Retinal pigment epithelial cell (primary cell): ENCODE results near the gene RAMACL.

ENCODE experiments used
- DNase-seq: peaks from one replicate; pipeline ENCODE4 v3.0.0-alpha.2; 2010; ENCODE audit warnings: low read depth
- H3K4me3 ChIP-seq: 2 replicates; pipeline ENCODE4 v1.5.1; 2011; ENCODE audit warnings: mild to moderate bottlenecking, low read length, control low read depth, moderate library complexity
- TF ChIP-seq, protein P1 (sequence below): conservative IDR thresholded peaks from 2 replicates; pipeline ENCODE4 v1.5.1; 2011; ENCODE audit warnings: low read depth, low read length, control low read depth, inconsistent platforms

The RAMACL gene

DNA sequence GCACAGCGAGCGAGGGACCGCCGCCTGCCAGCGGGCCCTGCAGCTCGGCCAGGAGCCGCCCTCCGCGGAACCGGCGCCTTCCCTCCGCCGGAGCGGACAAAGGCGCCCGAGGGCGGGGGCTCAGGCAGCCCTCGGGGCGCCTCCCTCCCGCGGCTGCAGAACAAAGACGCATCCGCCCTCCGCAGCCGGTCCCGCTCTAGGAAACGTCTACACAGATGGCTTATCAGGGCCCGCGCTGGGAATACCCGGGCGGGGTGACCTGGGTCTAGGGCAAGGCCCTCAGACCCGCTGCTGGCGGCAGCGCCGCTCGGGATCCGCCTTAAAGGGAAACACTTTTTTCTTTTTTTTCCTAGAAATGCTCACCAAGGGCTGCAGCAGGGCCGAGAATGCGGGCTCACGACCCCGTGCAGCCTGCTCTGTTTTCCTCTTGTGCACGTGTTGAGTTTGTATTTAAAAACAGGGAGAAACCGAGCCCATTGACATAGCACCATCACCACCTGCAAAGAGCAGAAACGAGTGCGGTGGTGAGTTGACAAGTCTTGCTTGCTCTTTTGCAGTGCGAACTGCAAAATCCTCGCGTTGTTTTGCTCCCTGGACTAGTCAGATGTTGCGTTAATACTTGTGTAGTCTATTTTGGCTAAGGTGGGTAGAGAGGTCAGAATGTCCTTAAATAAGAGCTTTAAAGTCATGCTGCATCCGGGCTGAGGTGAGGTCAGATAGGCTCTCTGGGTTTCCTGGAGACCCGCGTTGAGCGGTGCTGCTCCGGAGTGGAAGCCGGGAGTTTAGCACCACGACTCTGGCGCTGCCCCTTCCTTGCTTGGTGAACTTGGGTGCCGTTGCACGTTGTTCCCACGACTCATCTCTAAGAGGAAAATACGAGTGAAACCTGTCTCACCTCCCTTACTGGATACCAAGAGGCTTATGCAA lies 41.7 kb upstream of the RAMACL start:
- peak overlapping the region; percentile 72 for H3K4me3 ChIP-seq
- no peak for DNase-seq
- TF ChIP-seq, protein P1, sequence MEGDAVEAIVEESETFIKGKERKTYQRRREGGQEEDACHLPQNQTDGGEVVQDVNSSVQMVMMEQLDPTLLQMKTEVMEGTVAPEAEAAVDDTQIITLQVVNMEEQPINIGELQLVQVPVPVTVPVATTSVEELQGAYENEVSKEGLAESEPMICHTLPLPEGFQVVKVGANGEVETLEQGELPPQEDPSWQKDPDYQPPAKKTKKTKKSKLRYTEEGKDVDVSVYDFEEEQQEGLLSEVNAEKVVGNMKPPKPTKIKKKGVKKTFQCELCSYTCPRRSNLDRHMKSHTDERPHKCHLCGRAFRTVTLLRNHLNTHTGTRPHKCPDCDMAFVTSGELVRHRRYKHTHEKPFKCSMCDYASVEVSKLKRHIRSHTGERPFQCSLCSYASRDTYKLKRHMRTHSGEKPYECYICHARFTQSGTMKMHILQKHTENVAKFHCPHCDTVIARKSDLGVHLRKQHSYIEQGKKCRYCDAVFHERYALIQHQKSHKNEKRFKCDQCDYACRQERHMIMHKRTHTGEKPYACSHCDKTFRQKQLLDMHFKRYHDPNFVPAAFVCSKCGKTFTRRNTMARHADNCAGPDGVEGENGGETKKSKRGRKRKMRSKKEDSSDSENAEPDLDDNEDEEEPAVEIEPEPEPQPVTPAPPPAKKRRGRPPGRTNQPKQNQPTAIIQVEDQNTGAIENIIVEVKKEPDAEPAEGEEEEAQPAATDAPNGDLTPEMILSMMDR = no peak

GRCh38 chr6:166627033-166627874 lies 40.8 kb upstream of the RAMACL start, which contains the start of gene RPS6KA2:
Gene RPS6KA2, minus strand, starts transcription at chr6:166627251. Its CDS starts 232 bp downstream, at chr6:166627019.
- H3K4me3 ChIP-seq = peak within 1 kb of the TSS; percentile 72
- TF ChIP-seq, protein P1 = no peak
- DNase-seq = peak; percentile 98

DNA sequence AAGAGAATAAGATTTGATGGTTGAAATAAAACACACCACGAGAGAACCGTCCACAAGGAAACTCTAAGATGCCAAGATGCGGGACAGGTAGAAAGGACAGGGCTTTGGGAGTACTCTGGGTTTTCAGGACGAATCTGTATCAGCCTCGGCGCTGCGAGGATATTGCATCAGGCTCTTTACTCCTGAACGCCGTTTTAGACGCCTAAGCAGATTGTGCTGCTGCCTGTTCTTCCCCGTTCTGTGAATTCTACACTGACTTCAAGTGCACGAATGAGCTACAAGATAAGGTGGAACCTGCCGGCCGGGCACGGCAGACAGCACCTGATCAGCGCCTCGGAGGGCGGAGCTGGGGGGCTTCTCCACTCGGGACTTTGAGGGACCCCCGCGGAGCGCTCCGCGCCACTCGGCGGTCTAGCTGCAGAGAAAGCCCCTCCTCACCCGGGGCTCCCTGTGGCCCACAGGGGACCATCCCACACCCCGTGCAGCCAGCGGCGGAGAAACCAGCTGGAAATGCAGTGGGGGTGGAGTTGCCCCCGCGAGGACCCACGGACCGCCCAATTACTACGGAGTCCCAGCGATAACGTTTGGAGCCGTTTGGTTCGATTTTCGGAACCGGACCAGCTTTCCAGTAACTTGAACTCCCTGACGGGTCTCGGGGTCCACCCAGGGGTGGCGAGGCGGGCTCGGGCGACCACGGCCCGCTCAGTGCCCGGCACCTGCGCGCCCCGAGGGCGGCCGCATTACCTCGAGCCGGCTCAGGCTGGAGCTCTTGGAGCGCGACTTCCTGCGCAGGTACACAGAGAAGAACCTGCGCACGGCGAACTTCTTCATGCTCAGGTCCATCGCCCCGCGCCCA lies 39.9 kb upstream of the RAMACL start:
- H3K4me3 ChIP-seq = peak overlapping the region; percentile 68
- DNase-seq = no peak
- TF ChIP-seq, protein P1 = no peak

DNA sequence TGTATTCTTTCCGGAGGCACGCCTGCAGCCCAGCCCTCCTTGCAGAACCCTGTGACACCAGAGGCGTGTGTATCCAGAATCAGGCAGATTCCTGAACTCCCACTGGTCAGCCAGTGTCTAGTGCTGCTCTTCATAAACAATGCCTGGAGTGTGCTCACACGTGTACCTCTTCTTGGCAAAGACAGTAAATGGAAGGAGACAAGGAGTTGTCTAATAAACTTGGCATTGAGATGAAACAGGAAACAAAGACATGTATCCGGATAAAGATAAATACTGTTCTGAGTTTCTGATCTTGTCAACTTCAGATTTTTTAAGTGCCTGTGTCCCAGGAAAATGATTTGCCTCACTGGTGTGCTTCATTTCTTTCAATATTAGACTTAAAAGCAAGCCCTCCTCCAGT lies 38.9 kb upstream of the RAMACL start:
- H3K4me3 ChIP-seq = peak overlapping the region; percentile 68
- no peak for DNase-seq
- TF ChIP-seq, protein P1 = no peak

DNA sequence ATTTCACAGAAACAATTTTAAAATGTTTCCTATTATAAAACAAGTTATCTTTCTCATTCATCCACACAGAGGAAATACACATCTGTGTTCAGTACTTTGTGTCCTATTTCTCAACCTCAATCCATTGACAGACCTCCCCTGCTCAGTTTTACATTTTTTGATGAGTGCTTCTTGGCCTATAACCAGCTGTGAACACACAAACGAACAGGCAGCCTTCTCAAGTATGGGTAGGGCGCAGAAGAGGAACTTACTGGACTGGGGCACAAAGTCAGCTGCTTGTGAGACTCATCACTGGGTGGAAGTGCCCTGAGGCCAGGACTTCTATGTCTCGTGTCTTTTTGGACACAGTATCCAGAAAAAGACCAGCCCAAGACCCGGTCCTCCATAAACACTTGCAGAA lies 37.8 kb upstream of the RAMACL start:
- no peak for DNase-seq
- TF ChIP-seq, protein P1 = no peak
- no peak overlapping the region for H3K4me3 ChIP-seq

GRCh38 chr6:166623318-166623717 lies 36.8 kb upstream of the RAMACL start:
- DNase-seq = no peak
- H3K4me3 ChIP-seq = no peak overlapping the region
- TF ChIP-seq, protein P1 = no peak
